Endodermal cell (in vitro differentiated cells): ENCODE data around the gene MCOLN2. TPM values are rescaled to one million over a fixed set of nuclear protein-coding genes. Genes with fewer than 3 reads are reported as not detected.

Experiments
- DNase-seq: peaks from one replicate; pipeline ENCODE4 v3.0.0-alpha.2; 2017
- H3K27ac ChIP-seq: 2 replicates; pipeline ENCODE4 v1.5.1; 2013; ENCODE audit warnings: mild to moderate bottlenecking, low read depth, low read length, moderate library complexity
- H3K27me3 ChIP-seq: 2 replicates; pipeline ENCODE4 v1.6.1; 2013; ENCODE audit warnings: mild to moderate bottlenecking, low read length, moderate library complexity; ENCODE audit not compliant: insufficient read depth, control insufficient read depth, poor library complexity, severe bottlenecking
- H3K36me3 ChIP-seq: 2 replicates; pipeline ENCODE4 v1.7.0; 2013; ENCODE audit warnings: mild to moderate bottlenecking, low read length, moderate library complexity; ENCODE audit not compliant: control insufficient read depth, insufficient read depth
- H3K4me1 ChIP-seq: one replicate; pipeline ENCODE4 v1.7.0; 2013; ENCODE audit warnings: low read length; ENCODE audit not compliant: control insufficient read depth, insufficient read depth
- H3K4me3 ChIP-seq: 2 replicates; pipeline ENCODE4 v1.5.1; 2013; ENCODE audit warnings: mild to moderate bottlenecking, low read length, moderate library complexity
- H3K9ac ChIP-seq: 2 replicates; pipeline ENCODE4 v1.6.1; 2013; ENCODE audit warnings: mild to moderate bottlenecking, low read length, moderate library complexity; ENCODE audit not compliant: poor library complexity, severe bottlenecking; ENCODE audit errors: extremely low read depth
- H3K9me3 ChIP-seq: 2 replicates; pipeline ENCODE4 v1.6.1; 2013; ENCODE audit warnings: mild to moderate bottlenecking, low read length, moderate library complexity; ENCODE audit not compliant: control insufficient read depth
- H3K27ac Mint-ChIP-seq: 2 replicates; pipeline ENCODE4 v1.8.0; 2020; ENCODE audit warnings: mixed read lengths
- H3K27me3 Mint-ChIP-seq: 2 replicates; pipeline ENCODE4 v1.8.0; 2021; ENCODE audit warnings: mild to moderate bottlenecking, mixed read lengths; ENCODE audit not compliant: insufficient read depth
- H3K36me3 Mint-ChIP-seq: 2 replicates; pipeline ENCODE4 v1.8.0; 2020; ENCODE audit warnings: low read depth, mixed read lengths
- H3K4me1 Mint-ChIP-seq: 2 replicates; pipeline ENCODE4 v1.8.0; 2020; ENCODE audit warnings: mixed read lengths
- H3K4me3 Mint-ChIP-seq: 2 replicates; pipeline ENCODE4 v1.8.0; 2020; ENCODE audit warnings: mild to moderate bottlenecking, moderate library complexity, mixed read lengths
- H3K9me3 Mint-ChIP-seq: 2 replicates; pipeline ENCODE4 v1.8.0; 2020; ENCODE audit warnings: mild to moderate bottlenecking, mixed read lengths
- WGBS, 2 experiments: methylation state at CpG; one replicate each; pipeline versions ENCODE4 v1.1.5 to v1.1.7; 2013; ENCODE audit warnings: missing lambda C conversion rate in 2 of 2, mixed read lengths in 1 of 2; ENCODE audit not compliant: insufficient coverage in 1 of 2, insufficient read length in 1 of 2; 5-methylcytosine and 5-hydroxymethylcytosine counted together
- total RNA-seq, 2 donors: library from RNA; stranded (reverse); fragmentation: NEBNext Ultra II Directional in 1 of 2; extraction: Animal tissue kit (Norgen Biotek cat#: 25700) in 1 of 2; gene quantifications; 2 replicates in 1 of 2; 3 replicates in 1 of 2; pipeline ENCODE4 v1.2.1, GENCODE V29; 2021
- TF ChIP-seq, protein P1 (sequence below): fragments of 200-600 bp; sonication (generic); conservative IDR thresholded peaks from 2 replicates; pipeline ENCODE4 v1.5.0; 2021; ENCODE audit warnings: antibody characterized with exemption, mild to moderate bottlenecking

MCOLN2 gene
- total RNA-seq, 2 donors from 2014 or later = 0.20 to 0.29 TPM

DNA sequence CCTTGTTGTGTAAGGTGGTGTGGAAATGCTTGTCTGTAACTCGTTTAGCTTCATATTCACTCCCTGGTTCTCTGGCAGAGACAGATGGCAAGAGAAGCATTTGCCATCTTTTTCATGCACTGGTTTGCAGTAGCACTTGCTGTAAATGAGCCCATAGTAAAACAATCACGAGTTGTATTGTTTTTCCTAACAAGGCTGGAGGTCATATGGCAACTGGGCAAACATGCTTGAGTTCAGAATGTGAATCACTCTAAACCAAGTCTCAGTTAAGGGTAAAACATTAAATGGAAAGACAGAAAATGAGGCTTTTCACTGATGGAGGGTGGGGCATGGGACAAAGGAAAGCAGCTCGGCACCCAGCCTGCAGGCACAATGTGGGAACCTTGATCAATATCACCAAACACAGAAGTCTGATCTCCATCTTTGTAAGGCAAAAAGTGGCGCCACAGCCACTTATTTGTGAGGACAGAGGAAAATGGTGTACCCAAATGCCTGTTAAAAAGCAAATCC, 77.4 kb downstream of the MCOLN2 start:
- no peak overlapping the region for H3K27ac Mint-ChIP-seq
- 80 to 83% methylated on average over 3 to 4 of the region's 4 CpGs for WGBS, 2 experiments
- H3K27ac ChIP-seq = no peak overlapping the region
- peaks cover 2% of the 10 kb centered on the region for H3K4me1 Mint-ChIP-seq
- no peaks in the 10 kb centered on the region for H3K9me3 Mint-ChIP-seq
- H3K4me3 ChIP-seq = no peak overlapping the region
- DNase-seq = no peak
- TF ChIP-seq, protein P1, sequence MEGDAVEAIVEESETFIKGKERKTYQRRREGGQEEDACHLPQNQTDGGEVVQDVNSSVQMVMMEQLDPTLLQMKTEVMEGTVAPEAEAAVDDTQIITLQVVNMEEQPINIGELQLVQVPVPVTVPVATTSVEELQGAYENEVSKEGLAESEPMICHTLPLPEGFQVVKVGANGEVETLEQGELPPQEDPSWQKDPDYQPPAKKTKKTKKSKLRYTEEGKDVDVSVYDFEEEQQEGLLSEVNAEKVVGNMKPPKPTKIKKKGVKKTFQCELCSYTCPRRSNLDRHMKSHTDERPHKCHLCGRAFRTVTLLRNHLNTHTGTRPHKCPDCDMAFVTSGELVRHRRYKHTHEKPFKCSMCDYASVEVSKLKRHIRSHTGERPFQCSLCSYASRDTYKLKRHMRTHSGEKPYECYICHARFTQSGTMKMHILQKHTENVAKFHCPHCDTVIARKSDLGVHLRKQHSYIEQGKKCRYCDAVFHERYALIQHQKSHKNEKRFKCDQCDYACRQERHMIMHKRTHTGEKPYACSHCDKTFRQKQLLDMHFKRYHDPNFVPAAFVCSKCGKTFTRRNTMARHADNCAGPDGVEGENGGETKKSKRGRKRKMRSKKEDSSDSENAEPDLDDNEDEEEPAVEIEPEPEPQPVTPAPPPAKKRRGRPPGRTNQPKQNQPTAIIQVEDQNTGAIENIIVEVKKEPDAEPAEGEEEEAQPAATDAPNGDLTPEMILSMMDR = no peak
- no peaks in the 10 kb centered on the region for H3K36me3 ChIP-seq
- H3K27me3 ChIP-seq = no peaks in the 10 kb centered on the region
- no peaks in the 10 kb centered on the region for H3K27me3 Mint-ChIP-seq
- no peaks in the 10 kb centered on the region for H3K4me1 ChIP-seq
- no peak overlapping the region for H3K9ac ChIP-seq
- no peak overlapping the region for H3K4me3 Mint-ChIP-seq
- H3K36me3 Mint-ChIP-seq = no peaks in the 10 kb centered on the region
- H3K9me3 ChIP-seq = no peaks in the 10 kb centered on the region

DNA sequence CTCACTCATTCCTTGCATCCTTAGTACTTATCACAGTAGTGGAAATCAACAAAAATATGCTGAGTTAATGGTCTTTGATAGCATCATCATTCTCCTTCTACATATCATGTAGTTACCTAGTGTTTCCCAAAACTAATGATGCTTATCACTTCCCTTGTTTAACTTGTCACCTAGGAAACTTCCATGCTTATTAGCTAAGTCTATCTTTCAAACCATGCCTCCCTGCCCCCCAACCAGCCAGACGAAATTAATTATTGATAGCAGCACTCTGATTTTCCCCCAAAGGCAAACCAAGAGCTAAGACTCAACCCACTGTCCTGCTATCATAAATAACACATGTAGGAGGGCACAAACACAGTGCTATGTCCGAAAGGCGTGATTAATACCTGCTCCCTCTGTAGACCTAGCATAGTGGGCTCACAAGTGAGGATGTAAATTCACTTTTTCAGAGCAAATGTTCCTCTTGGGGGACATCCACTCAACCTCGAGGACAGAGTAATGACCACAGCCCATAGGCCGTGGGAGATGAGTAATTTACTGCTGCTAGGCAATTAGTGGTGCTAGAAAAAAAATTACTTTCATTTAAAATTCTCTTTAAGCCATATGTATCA, 78.1 kb downstream of the MCOLN2 start:
- no peak for DNase-seq
- Histone ChIP-seq H3K4me3 (no peak overlapping the region), H3K9ac (no peak overlapping the region), H3K4me1 (no peaks in the 10 kb centered on the region), H3K36me3 (no peaks in the 10 kb centered on the region), H3K9me3 (no peaks in the 10 kb centered on the region), H3K27ac (no peak overlapping the region), H3K27me3 (peaks cover 2% of the 10 kb centered on the region)
- TF ChIP-seq, protein P1 = no peak
- Mint-ChIP-seq H3K36me3 (no peaks in the 10 kb centered on the region), H3K27me3 (no peaks in the 10 kb centered on the region), H3K4me1 (peaks cover 2% of the 10 kb centered on the region), H3K27ac (no peak overlapping the region), H3K4me3 (no peak overlapping the region), H3K9me3 (no peaks in the 10 kb centered on the region)
- WGBS, 2 experiments = 73 to 86% methylated on average over 2 to 5 of the region's 5 CpGs

DNA sequence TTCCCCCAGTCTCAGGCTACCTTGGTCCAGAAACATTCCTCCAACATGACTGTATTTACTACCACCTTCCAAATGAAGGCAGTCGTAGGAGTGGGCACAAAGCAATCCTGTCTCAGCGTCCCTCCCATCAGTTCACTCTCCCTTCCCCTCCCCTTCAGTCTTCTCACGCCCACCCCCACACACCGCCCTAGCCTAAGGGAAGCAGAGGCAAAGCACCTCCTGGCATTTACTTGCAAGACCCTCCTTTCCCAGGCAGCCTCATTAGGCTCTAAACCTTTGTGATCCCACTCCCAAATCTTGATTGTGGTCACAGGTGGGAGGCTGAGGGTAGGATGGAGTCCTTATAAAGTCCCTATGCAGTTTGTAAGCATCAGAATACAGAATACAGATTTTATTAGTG, 80.0 kb downstream of the MCOLN2 start:
- no peaks in the 10 kb centered on the region for H3K9me3 ChIP-seq
- no peak overlapping the region for H3K4me3 ChIP-seq
- no peak overlapping the region for H3K4me3 Mint-ChIP-seq
- peaks cover 2% of the 10 kb centered on the region for H3K4me1 Mint-ChIP-seq
- no peaks in the 10 kb centered on the region for H3K9me3 Mint-ChIP-seq
- no peaks in the 10 kb centered on the region for H3K27me3 Mint-ChIP-seq
- H3K27ac Mint-ChIP-seq = no peak overlapping the region
- no peaks in the 10 kb centered on the region for H3K36me3 Mint-ChIP-seq
- H3K27ac ChIP-seq = no peak overlapping the region
- H3K4me1 ChIP-seq = no peaks in the 10 kb centered on the region
- H3K36me3 ChIP-seq = no peaks in the 10 kb centered on the region
- peaks cover 4% of the 10 kb centered on the region for H3K27me3 ChIP-seq
- H3K9ac ChIP-seq = no peak overlapping the region
- WGBS, 2 experiments = 67 to 72% methylated on average over 1 to 4 of the region's 4 CpGs
- no peak for DNase-seq
- TF ChIP-seq, protein P1 = no peak
